ENCODE data around the gene PIMREG. TPM values are rescaled to one million over a fixed set of nuclear protein-coding genes. Genes with fewer than 3 reads are reported as not detected.

PIMREG gene
- total and polyA plus RNA-seq, 2 experiments from 2014 or later, result 11.3 to 70.6 TPM

- no peak for DNase-seq (ENCODE audit: low read depth in 1 of 2, low spot score in 1 of 2)
- Histone ChIP-seq H3K27ac (no peak overlapping the region), H3K36me3 (no peaks in the 10 kb centered on the region), H3K9me3 (ENCODE audit: low read depth) (no peaks in the 10 kb centered on the region), H3K4me1 (ENCODE audit: low read depth) (no peaks in the 10 kb centered on the region), H3K4me3 (no peak overlapping the region), H3K27me3 (no peaks in the 10 kb centered on the region)
- TF ChIP-seq CTCF (IDR thresholded peaks at IDR 0.05; ENCODE audit: low read depth, low read length), result no peak
These were observed 39.3 kb downstream of the PIMREG start for GRCh38 chr17:6483507-6483906.

- Histone ChIP-seq H3K4me1 (ENCODE audit: low read depth) (no peaks in the 10 kb centered on the region), H3K4me3 (no peak overlapping the region), H3K9me3 (ENCODE audit: low read depth) (no peaks in the 10 kb centered on the region), H3K36me3 (no peaks in the 10 kb centered on the region), H3K27me3 (no peaks in the 10 kb centered on the region), H3K27ac (no peak overlapping the region)
- TF ChIP-seq CTCF (IDR thresholded peaks at IDR 0.05; ENCODE audit: low read depth, low read length), result no peak
- DNase-seq (ENCODE audit: low read depth in 1 of 2, low spot score in 1 of 2), result no peak
These were observed 41.6 kb downstream of the PIMREG start for GRCh38 chr17:6485646-6486412.

GRCh38 chr17:6487251-6488007 is 43.2 kb downstream of the PIMREG start:
- Histone ChIP-seq H3K4me1 (ENCODE audit: low read depth) (no peaks in the 10 kb centered on the region), H3K36me3 (no peaks in the 10 kb centered on the region), H3K9me3 (ENCODE audit: low read depth) (no peaks in the 10 kb centered on the region), H3K27ac (no peak overlapping the region), H3K4me3 (no peak overlapping the region), H3K27me3 (no peaks in the 10 kb centered on the region)
- TF ChIP-seq CTCF (IDR thresholded peaks at IDR 0.05; ENCODE audit: low read depth, low read length), result no peak
- DNase-seq (ENCODE audit: low read depth in 1 of 2, low spot score in 1 of 2), result peak in 1 of 2 donors; percentile 14

- H3K36me3 ChIP-seq, result no peaks in the 10 kb centered on the region
- no peak overlapping the region for H3K27ac ChIP-seq
- H3K27me3 ChIP-seq, result no peaks in the 10 kb centered on the region
- H3K9me3 ChIP-seq (ENCODE audit: low read depth), result no peaks in the 10 kb centered on the region
- no peaks in the 10 kb centered on the region for H3K4me1 ChIP-seq (ENCODE audit: low read depth)
- no peak overlapping the region for H3K4me3 ChIP-seq
- no peak for TF ChIP-seq CTCF (IDR thresholded peaks at IDR 0.05; ENCODE audit: low read depth, low read length)
- DNase-seq (ENCODE audit: low read depth in 1 of 2, low spot score in 1 of 2), result no peak
These were observed 43.8 kb downstream of the PIMREG start for GRCh38 chr17:6488008-6488539.

GRCh38 chr17:6489016-6489550 is 44.8 kb downstream of the PIMREG start:
- no peaks in the 10 kb centered on the region for H3K36me3 ChIP-seq
- no peak overlapping the region for H3K4me3 ChIP-seq
- no peaks in the 10 kb centered on the region for H3K27me3 ChIP-seq
- H3K4me1 ChIP-seq (ENCODE audit: low read depth), result no peaks in the 10 kb centered on the region
- no peaks in the 10 kb centered on the region for H3K9me3 ChIP-seq (ENCODE audit: low read depth)
- H3K27ac ChIP-seq, result no peak overlapping the region
- no peak for TF ChIP-seq CTCF (IDR thresholded peaks at IDR 0.05; ENCODE audit: low read depth, low read length)
- DNase-seq (ENCODE audit: low read depth in 1 of 2, low spot score in 1 of 2), result no peak

Measured in cardiac muscle cell (in vitro differentiated cells and primary cell).